GM23338 (cell line): ENCODE measurements around the gene NEK11.

Experiments
- EZH2 ChIP-seq: fragments of 200-600 bp; sonication (generic); IDR thresholded peaks from one replicate; pipeline ENCODE4 v1.8.0; 2017; ENCODE audit warnings: antibody characterized with exemption, mild to moderate bottlenecking, low read depth; ENCODE audit not compliant: unreplicated experiment
- EZH2phosphoT487 ChIP-seq: fragments of 200-600 bp; sonication (generic); IDR thresholded peaks from one replicate; pipeline ENCODE4 v1.8.1; 2018; ENCODE audit warnings: antibody characterized with exemption; ENCODE audit not compliant: unreplicated experiment
- POLR2AphosphoS5 ChIP-seq: IDR thresholded peaks from 2 replicates; pipeline ENCODE4 v1.6.1; 2016; ENCODE audit warnings: antibody characterized with exemption, low read depth
- TF ChIP-seq, protein P1 (sequence below), 2 experiments: fragments of 200-600 bp in 1 of 2; sonication (generic) in 1 of 2; conservative IDR thresholded peaks; 2 replicates each; pipeline versions ENCODE4 v1.5.1 to v1.6.1; 2016 to 2017; ENCODE audit warnings: antibody characterized with exemption in 2 of 2, low read depth in 2 of 2, mild to moderate bottlenecking in 2 of 2, moderate library complexity in 1 of 2
- TF ChIP-seq, protein P2 (sequence below): fragments of 250-450 bp; sonication (Bioruptor Pico); IDR thresholded peaks from 2 replicates; pipeline ENCODE4 v1.5.0; 2020; ENCODE audit warnings: mild to moderate bottlenecking, moderate library complexity

DNA sequence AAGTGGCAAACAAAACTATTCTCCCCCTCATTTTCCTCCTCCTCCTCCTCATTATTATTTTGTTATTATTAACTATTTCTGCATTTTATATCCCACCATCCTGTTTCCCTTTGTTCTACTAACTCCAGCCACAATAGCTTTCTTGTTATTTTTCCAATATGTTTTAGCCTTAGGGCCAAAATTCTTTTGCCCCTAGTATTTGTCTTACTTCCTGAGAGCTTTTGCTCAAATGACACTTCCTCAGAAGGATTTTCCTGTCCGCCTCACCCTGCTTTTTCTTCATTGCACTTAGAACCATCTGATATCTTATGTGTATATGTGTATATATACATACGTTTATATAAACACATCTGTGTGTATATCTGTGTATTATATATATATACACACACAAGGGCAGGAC lies 322.2 kb downstream of the NEK11 start:
- TF ChIP-seq, protein P1, sequence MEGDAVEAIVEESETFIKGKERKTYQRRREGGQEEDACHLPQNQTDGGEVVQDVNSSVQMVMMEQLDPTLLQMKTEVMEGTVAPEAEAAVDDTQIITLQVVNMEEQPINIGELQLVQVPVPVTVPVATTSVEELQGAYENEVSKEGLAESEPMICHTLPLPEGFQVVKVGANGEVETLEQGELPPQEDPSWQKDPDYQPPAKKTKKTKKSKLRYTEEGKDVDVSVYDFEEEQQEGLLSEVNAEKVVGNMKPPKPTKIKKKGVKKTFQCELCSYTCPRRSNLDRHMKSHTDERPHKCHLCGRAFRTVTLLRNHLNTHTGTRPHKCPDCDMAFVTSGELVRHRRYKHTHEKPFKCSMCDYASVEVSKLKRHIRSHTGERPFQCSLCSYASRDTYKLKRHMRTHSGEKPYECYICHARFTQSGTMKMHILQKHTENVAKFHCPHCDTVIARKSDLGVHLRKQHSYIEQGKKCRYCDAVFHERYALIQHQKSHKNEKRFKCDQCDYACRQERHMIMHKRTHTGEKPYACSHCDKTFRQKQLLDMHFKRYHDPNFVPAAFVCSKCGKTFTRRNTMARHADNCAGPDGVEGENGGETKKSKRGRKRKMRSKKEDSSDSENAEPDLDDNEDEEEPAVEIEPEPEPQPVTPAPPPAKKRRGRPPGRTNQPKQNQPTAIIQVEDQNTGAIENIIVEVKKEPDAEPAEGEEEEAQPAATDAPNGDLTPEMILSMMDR (conservative IDR thresholded peaks at IDR 0.05; ENCODE audit: low read depth in 2 of 2), result no peak
- TF ChIP-seq POLR2AphosphoS5, result no peak
- TF ChIP-seq EZH2, result no peak
- no peak for TF ChIP-seq EZH2phosphoT487
- TF ChIP-seq, protein P2, sequence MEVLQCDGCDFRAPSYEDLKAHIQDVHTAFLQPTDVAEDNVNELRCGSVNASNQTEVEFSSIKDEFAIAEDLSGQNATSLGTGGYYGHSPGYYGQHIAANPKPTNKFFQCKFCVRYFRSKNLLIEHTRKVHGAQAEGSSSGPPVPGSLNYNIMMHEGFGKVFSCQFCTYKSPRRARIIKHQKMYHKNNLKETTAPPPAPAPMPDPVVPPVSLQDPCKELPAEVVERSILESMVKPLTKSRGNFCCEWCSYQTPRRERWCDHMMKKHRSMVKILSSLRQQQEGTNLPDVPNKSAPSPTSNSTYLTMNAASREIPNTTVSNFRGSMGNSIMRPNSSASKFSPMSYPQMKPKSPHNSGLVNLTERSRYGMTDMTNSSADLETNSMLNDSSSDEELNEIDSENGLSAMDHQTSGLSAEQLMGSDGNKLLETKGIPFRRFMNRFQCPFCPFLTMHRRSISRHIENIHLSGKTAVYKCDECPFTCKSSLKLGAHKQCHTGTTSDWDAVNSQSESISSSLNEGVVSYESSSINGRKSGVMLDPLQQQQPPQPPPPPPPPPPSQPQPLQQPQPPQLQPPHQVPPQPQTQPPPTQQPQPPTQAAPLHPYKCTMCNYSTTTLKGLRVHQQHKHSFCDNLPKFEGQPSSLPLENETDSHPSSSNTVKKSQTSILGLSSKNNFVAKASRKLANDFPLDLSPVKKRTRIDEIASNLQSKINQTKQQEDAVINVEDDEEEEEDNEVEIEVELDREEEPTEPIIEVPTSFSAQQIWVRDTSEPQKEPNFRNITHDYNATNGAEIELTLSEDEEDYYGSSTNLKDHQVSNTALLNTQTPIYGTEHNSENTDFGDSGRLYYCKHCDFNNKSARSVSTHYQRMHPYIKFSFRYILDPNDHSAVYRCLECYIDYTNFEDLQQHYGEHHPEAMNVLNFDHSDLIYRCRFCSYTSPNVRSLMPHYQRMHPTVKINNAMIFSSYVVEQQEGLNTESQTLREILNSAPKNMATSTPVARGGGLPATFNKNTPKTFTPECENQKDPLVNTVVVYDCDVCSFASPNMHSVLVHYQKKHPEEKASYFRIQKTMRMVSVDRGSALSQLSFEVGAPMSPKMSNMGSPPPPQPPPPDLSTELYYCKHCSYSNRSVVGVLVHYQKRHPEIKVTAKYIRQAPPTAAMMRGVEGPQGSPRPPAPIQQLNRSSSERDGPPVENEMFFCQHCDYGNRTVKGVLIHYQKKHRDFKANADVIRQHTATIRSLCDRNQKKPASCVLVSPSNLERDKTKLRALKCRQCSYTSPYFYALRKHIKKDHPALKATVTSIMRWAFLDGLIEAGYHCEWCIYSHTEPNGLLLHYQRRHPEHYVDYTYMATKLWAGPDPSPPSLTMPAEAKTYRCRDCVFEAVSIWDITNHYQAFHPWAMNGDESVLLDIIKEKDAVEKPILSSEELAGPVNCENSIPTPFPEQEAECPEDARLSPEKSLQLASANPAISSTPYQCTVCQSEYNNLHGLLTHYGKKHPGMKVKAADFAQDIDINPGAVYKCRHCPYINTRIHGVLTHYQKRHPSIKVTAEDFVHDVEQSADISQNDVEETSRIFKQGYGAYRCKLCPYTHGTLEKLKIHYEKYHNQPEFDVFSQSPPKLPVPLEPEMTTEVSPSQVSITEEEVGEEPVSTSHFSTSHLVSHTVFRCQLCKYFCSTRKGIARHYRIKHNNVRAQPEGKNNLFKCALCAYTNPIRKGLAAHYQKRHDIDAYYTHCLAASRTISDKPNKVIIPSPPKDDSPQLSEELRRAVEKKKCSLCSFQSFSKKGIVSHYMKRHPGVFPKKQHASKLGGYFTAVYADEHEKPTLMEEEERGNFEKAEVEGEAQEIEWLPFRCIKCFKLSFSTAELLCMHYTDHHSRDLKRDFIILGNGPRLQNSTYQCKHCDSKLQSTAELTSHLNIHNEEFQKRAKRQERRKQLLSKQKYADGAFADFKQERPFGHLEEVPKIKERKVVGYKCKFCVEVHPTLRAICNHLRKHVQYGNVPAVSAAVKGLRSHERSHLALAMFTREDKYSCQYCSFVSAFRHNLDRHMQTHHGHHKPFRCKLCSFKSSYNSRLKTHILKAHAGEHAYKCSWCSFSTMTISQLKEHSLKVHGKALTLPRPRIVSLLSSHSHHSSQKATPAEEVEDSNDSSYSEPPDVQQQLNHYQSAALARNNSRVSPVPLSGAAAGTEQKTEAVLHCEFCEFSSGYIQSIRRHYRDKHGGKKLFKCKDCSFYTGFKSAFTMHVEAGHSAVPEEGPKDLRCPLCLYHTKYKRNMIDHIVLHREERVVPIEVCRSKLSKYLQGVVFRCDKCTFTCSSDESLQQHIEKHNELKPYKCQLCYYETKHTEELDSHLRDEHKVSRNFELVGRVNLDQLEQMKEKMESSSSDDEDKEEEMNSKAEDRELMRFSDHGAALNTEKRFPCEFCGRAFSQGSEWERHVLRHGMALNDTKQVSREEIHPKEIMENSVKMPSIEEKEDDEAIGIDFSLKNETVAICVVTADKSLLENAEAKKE, result no peak
